HEK293T (cell line): Measurements from ENCODE around the gene PRSS48.

Experiments
- ARNT ChIP-seq: fragments of 450-650 bp; IDR thresholded peaks from 2 replicates; pipeline ENCODE4 v1.6.1; 2017; ENCODE audit warnings: mild to moderate bottlenecking
- CTBP1 ChIP-seq: fragments of 450-650 bp; IDR thresholded peaks from 2 replicates; pipeline ENCODE4 v1.6.1; 2016; ENCODE audit warnings: borderline replicate concordance
- FOXA1 ChIP-seq: fragments of 450-650 bp; IDR thresholded peaks from 2 replicates; pipeline ENCODE4 v1.6.1; 2016; ENCODE audit warnings: mild to moderate bottlenecking
- FOXK2 ChIP-seq: fragments of 450-650 bp; IDR thresholded peaks from 2 replicates; pipeline ENCODE4 v1.6.1; 2016; ENCODE audit warnings: mild to moderate bottlenecking
- HDGF ChIP-seq: fragments of 450-650 bp; IDR thresholded peaks from 2 replicates; pipeline ENCODE4 v1.6.1; 2017; ENCODE audit warnings: antibody characterized with exemption, borderline replicate concordance
- LEF1 ChIP-seq: fragments of 450-650 bp; IDR thresholded peaks from 2 replicates; pipeline ENCODE4 v1.6.1; 2017; ENCODE audit warnings: mild to moderate bottlenecking, borderline replicate concordance
- NFRKB ChIP-seq: fragments of 450-650 bp; IDR thresholded peaks from 2 replicates; pipeline ENCODE4 v1.6.1; 2016; ENCODE audit warnings: mild to moderate bottlenecking, moderate library complexity
- SP1 ChIP-seq: fragments of 450-650 bp; IDR thresholded peaks from 2 replicates; pipeline ENCODE4 v1.6.1; 2017
- TARDBP ChIP-seq: fragments of 450-650 bp; IDR thresholded peaks from 2 replicates; pipeline ENCODE4 v1.6.1; 2016
- ZNF384 ChIP-seq: fragments of 450-650 bp; IDR thresholded peaks from 2 replicates; pipeline ENCODE4 v1.6.1; 2016
- TF ChIP-seq, protein P1 (sequence below): fragments of 450-650 bp; IDR thresholded peaks from 2 replicates; pipeline ENCODE4 v1.6.1; 2016

DNA sequence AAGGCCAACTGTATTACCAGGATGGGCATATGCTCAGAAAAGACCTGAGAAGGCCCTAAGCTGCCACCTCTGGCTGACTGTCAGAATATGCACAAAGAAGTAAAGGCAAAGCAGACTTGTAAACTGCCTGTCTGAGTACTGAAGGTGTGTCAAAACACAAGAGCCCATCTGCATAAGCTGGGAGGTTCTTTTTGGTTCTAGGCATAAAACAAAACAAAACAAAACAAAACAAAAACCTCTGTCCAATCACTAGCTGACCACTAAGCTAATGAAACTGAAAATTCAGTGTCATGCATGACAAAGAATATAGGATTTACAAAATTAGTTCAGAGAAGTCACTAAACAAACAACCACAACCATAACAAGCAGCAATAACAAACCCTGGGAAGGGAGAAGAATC lies 27.8 kb downstream of the PRSS48 start:
- TF ChIP-seq, protein P1, sequence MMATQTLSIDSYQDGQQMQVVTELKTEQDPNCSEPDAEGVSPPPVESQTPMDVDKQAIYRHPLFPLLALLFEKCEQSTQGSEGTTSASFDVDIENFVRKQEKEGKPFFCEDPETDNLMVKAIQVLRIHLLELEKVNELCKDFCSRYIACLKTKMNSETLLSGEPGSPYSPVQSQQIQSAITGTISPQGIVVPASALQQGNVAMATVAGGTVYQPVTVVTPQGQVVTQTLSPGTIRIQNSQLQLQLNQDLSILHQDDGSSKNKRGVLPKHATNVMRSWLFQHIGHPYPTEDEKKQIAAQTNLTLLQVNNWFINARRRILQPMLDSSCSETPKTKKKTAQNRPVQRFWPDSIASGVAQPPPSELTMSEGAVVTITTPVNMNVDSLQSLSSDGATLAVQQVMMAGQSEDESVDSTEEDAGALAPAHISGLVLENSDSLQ: no peak
- TF ChIP-seq TARDBP: no peak
- TF ChIP-seq ARNT: no peak
- TF ChIP-seq FOXK2: no peak
- no peak for TF ChIP-seq ZNF384
- no peak for TF ChIP-seq HDGF
- TF ChIP-seq LEF1: no peak
- TF ChIP-seq CTBP1: no peak
- no peak for TF ChIP-seq SP1
- TF ChIP-seq NFRKB: no peak
- TF ChIP-seq FOXA1: no peak
